ENCODE measurements around the gene LEO1.
"Not testable (repeated sequence)": the region's sequence is repeated elsewhere in the genome, so short reads cannot be mapped to it uniquely, and the experiment has no call there.

The LEO1 gene

GRCh38 chr15:52012210-52012609, 40.6 kb upstream of the LEO1 start:
- Histone ChIP-seq H3K36me3 (ENCODE audit: insufficient read depth, low read length) (no peaks in the 10 kb centered on the region), H3K9me3 (ENCODE audit: insufficient read depth, low read depth, low read length) (no peaks in the 10 kb centered on the region), H3K9ac (ENCODE audit: low read depth, low read length) (no peak overlapping the region), H3K4me1 (ENCODE audit: insufficient read depth, low read length) (no peaks in the 10 kb centered on the region), H3K27me3 (ENCODE audit: insufficient read depth, low read length) (no peaks in the 10 kb centered on the region), H3K27ac (ENCODE audit: low read depth, low read length) (no peak overlapping the region), H3K4me3 (ENCODE audit: low read length) (no peak overlapping the region)
- 97% methylated on average over 2 of the region's 2 CpGs for WGBS

- H3K4me1 ChIP-seq (ENCODE audit: insufficient read depth, low read length): no peaks in the 10 kb centered on the region
- H3K36me3 ChIP-seq (ENCODE audit: insufficient read depth, low read length): no peaks in the 10 kb centered on the region
- no peaks in the 10 kb centered on the region for H3K9me3 ChIP-seq (ENCODE audit: insufficient read depth, low read depth, low read length)
- H3K9ac ChIP-seq (ENCODE audit: low read depth, low read length): no peak overlapping the region
- H3K27me3 ChIP-seq (ENCODE audit: insufficient read depth, low read length): no peaks in the 10 kb centered on the region
- WGBS: 91% methylated on average over 3 of the region's 3 CpGs
- H3K4me3 ChIP-seq (ENCODE audit: low read length): no peak overlapping the region
- H3K27ac ChIP-seq (ENCODE audit: low read depth, low read length): no peak overlapping the region
Measured at GRCh38 chr15:52011711-52012144, 40.1 kb upstream of the LEO1 start.

GRCh38 chr15:52010633-52011595, 39.3 kb upstream of the LEO1 start:
- WGBS: 90% methylated on average over 13 of the region's 14 CpGs
- Histone ChIP-seq H3K27ac (ENCODE audit: low read depth, low read length) (no peak overlapping the region), H3K9me3 (ENCODE audit: insufficient read depth, low read depth, low read length) (no peaks in the 10 kb centered on the region)

GRCh38 chr15:52008698-52009434, 37.3 kb upstream of the LEO1 start:
- Histone ChIP-seq H3K27me3 (ENCODE audit: insufficient read depth, low read length) (no peaks in the 10 kb centered on the region; the same call in 1 of the 2 replicates), H3K9ac (ENCODE audit: low read depth, low read length) (no peak overlapping the region), H3K36me3 (ENCODE audit: insufficient read depth, low read length) (no peaks in the 10 kb centered on the region), H3K4me3 (ENCODE audit: low read length) (no peak overlapping the region), H3K9me3 (ENCODE audit: insufficient read depth, low read depth, low read length) (no peaks in the 10 kb centered on the region), H3K27ac (ENCODE audit: low read depth, low read length) (no peak overlapping the region), H3K4me1 (ENCODE audit: insufficient read depth, low read length) (no peaks in the 10 kb centered on the region)
- WGBS: 86% methylated on average over 2 of the region's 2 CpGs

More at GRCh38 chr15:52010633-52011595, 39.3 kb upstream of the LEO1 start:
- Histone ChIP-seq H3K4me1 (ENCODE audit: insufficient read depth, low read length) (no peaks in the 10 kb centered on the region), H3K9ac (ENCODE audit: low read depth, low read length) (no peak overlapping the region), H3K27me3 (ENCODE audit: insufficient read depth, low read length) (no peaks in the 10 kb centered on the region), H3K4me3 (ENCODE audit: low read length) (no peak overlapping the region), H3K36me3 (ENCODE audit: insufficient read depth, low read length) (no peaks in the 10 kb centered on the region)

- WGBS: 88% methylated on average over 5 of the region's 5 CpGs
- H3K27ac ChIP-seq (ENCODE audit: low read depth, low read length): no peak overlapping the region
- no peaks in the 10 kb centered on the region; the same call in 1 of the 2 replicates for H3K27me3 ChIP-seq (ENCODE audit: insufficient read depth, low read length)
- no peaks in the 10 kb centered on the region for H3K4me1 ChIP-seq (ENCODE audit: insufficient read depth, low read length)
- no peak overlapping the region for H3K4me3 ChIP-seq (ENCODE audit: low read length)
- no peaks in the 10 kb centered on the region for H3K36me3 ChIP-seq (ENCODE audit: insufficient read depth, low read length)
- H3K9ac ChIP-seq (ENCODE audit: low read depth, low read length): no peak overlapping the region
- H3K9me3 ChIP-seq (ENCODE audit: insufficient read depth, low read depth, low read length): no peaks in the 10 kb centered on the region
Measured at GRCh38 chr15:52008359-52008697, 36.8 kb upstream of the LEO1 start.

GRCh38 chr15:52006702-52007340, 35.2 kb upstream of the LEO1 start:
- Histone ChIP-seq H3K9me3 (ENCODE audit: insufficient read depth, low read depth, low read length) (no peaks in the 10 kb centered on the region), H3K27me3 (ENCODE audit: insufficient read depth, low read length) (no peaks in the 10 kb centered on the region; the same call in 1 of the 2 replicates), H3K36me3 (ENCODE audit: insufficient read depth, low read length) (no peaks in the 10 kb centered on the region), H3K9ac (ENCODE audit: low read depth, low read length) (no peak overlapping the region), H3K27ac (ENCODE audit: low read depth, low read length) (no peak overlapping the region), H3K4me3 (ENCODE audit: low read length) (no peak overlapping the region), H3K4me1 (ENCODE audit: insufficient read depth, low read length) (no peaks in the 10 kb centered on the region)
- 92% methylated on average over 3 of the region's 3 CpGs for WGBS

- no peaks in the 10 kb centered on the region; the same call in 1 of the 2 replicates for H3K27me3 ChIP-seq (ENCODE audit: insufficient read depth, low read length)
- H3K4me3 ChIP-seq (ENCODE audit: low read length): no peak overlapping the region
- H3K9ac ChIP-seq (ENCODE audit: low read depth, low read length): no peak overlapping the region
- WGBS: 94% methylated on average over 4 of the region's 5 CpGs
- H3K27ac ChIP-seq (ENCODE audit: low read depth, low read length): no peak overlapping the region
- H3K36me3 ChIP-seq (ENCODE audit: insufficient read depth, low read length): no peaks in the 10 kb centered on the region
- no peaks in the 10 kb centered on the region for H3K4me1 ChIP-seq (ENCODE audit: insufficient read depth, low read length)
- H3K9me3 ChIP-seq (ENCODE audit: insufficient read depth, low read depth, low read length): no peaks in the 10 kb centered on the region
Measured at GRCh38 chr15:52005748-52006701, 34.4 kb upstream of the LEO1 start.

GRCh38 chr15:52004806-52005205, 33.2 kb upstream of the LEO1 start:
- Histone ChIP-seq H3K27me3 (ENCODE audit: insufficient read depth, low read length) (no peaks in the 10 kb centered on the region; the same call in 1 of the 2 replicates), H3K27ac (ENCODE audit: low read depth, low read length) (no peak overlapping the region), H3K4me3 (ENCODE audit: low read length) (no peak overlapping the region), H3K9ac (ENCODE audit: low read depth, low read length) (no peak overlapping the region), H3K4me1 (ENCODE audit: insufficient read depth, low read length) (no peaks in the 10 kb centered on the region), H3K36me3 (ENCODE audit: insufficient read depth, low read length) (no peaks in the 10 kb centered on the region), H3K9me3 (ENCODE audit: insufficient read depth, low read depth, low read length) (no peaks in the 10 kb centered on the region)
- WGBS: 92% methylated on average over 5 of the region's 6 CpGs

GRCh38 chr15:52003710-52004109, 32.1 kb upstream of the LEO1 start:
- Histone ChIP-seq H3K9ac (ENCODE audit: low read depth, low read length) (no peak overlapping the region), H3K4me3 (ENCODE audit: low read length) (no peak overlapping the region), H3K4me1 (ENCODE audit: insufficient read depth, low read length) (no peaks in the 10 kb centered on the region), H3K36me3 (ENCODE audit: insufficient read depth, low read length) (no peaks in the 10 kb centered on the region), H3K9me3 (ENCODE audit: insufficient read depth, low read depth, low read length) (no peaks in the 10 kb centered on the region), H3K27ac (ENCODE audit: low read depth, low read length) (no peak overlapping the region), H3K27me3 (ENCODE audit: insufficient read depth, low read length) (no peaks in the 10 kb centered on the region; the same call in 1 of the 2 replicates)
- WGBS: no CpG with 5 or more reads among the region's 1 CpG

GRCh38 chr15:52003089-52003488, 31.5 kb upstream of the LEO1 start:
- not testable (repeated sequence) for H3K36me3 ChIP-seq (ENCODE audit: insufficient read depth, low read length); H3K27ac ChIP-seq (ENCODE audit: low read depth, low read length); H3K9ac ChIP-seq (ENCODE audit: low read depth, low read length); H3K4me1 ChIP-seq (ENCODE audit: insufficient read depth, low read length); H3K4me3 ChIP-seq (ENCODE audit: low read length); H3K9me3 ChIP-seq (ENCODE audit: insufficient read depth, low read depth, low read length); H3K27me3 ChIP-seq (ENCODE audit: insufficient read depth, low read length)
- WGBS: 86% methylated on average over 4 of the region's 7 CpGs
